ENCODE data around the gene P2RY6.

- TF ChIP-seq, protein P1, sequence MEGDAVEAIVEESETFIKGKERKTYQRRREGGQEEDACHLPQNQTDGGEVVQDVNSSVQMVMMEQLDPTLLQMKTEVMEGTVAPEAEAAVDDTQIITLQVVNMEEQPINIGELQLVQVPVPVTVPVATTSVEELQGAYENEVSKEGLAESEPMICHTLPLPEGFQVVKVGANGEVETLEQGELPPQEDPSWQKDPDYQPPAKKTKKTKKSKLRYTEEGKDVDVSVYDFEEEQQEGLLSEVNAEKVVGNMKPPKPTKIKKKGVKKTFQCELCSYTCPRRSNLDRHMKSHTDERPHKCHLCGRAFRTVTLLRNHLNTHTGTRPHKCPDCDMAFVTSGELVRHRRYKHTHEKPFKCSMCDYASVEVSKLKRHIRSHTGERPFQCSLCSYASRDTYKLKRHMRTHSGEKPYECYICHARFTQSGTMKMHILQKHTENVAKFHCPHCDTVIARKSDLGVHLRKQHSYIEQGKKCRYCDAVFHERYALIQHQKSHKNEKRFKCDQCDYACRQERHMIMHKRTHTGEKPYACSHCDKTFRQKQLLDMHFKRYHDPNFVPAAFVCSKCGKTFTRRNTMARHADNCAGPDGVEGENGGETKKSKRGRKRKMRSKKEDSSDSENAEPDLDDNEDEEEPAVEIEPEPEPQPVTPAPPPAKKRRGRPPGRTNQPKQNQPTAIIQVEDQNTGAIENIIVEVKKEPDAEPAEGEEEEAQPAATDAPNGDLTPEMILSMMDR (IDR thresholded peaks at IDR 0.05) = no peak
- TF ChIP-seq NFE2L2 (conservative IDR thresholded peaks at IDR 0.05; ENCODE audit: low read length) = no peak
- TF ChIP-seq ESRRA (IDR thresholded peaks at IDR 0.05; ENCODE audit: borderline replicate concordance, low read length) = no peak
- TF ChIP-seq POLR2A (IDR thresholded peaks at IDR 0.05; ENCODE audit: low read length) = no peak
- TF ChIP-seq, protein P2, sequence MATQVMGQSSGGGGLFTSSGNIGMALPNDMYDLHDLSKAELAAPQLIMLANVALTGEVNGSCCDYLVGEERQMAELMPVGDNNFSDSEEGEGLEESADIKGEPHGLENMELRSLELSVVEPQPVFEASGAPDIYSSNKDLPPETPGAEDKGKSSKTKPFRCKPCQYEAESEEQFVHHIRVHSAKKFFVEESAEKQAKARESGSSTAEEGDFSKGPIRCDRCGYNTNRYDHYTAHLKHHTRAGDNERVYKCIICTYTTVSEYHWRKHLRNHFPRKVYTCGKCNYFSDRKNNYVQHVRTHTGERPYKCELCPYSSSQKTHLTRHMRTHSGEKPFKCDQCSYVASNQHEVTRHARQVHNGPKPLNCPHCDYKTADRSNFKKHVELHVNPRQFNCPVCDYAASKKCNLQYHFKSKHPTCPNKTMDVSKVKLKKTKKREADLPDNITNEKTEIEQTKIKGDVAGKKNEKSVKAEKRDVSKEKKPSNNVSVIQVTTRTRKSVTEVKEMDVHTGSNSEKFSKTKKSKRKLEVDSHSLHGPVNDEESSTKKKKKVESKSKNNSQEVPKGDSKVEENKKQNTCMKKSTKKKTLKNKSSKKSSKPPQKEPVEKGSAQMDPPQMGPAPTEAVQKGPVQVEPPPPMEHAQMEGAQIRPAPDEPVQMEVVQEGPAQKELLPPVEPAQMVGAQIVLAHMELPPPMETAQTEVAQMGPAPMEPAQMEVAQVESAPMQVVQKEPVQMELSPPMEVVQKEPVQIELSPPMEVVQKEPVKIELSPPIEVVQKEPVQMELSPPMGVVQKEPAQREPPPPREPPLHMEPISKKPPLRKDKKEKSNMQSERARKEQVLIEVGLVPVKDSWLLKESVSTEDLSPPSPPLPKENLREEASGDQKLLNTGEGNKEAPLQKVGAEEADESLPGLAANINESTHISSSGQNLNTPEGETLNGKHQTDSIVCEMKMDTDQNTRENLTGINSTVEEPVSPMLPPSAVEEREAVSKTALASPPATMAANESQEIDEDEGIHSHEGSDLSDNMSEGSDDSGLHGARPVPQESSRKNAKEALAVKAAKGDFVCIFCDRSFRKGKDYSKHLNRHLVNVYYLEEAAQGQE (IDR thresholded peaks at IDR 0.05) = no peak
- no peak for TF ChIP-seq RAD21 (conservative IDR thresholded peaks at IDR 0.05 in 1 of 2, IDR thresholded peaks at IDR 0.05 in 1 of 2)
- TF ChIP-seq RFX5 (IDR thresholded peaks at IDR 0.05) = no peak
- TF ChIP-seq USF2 (IDR thresholded peaks at IDR 0.05) = no peak
- no peak for TF ChIP-seq MAX (IDR thresholded peaks at IDR 0.05)
- no peak for TF ChIP-seq CHD4 (IDR thresholded peaks at IDR 0.05; ENCODE audit: borderline replicate concordance)
- no peak for TF ChIP-seq CBX2 (IDR thresholded peaks at IDR 0.05; ENCODE audit: borderline replicate concordance, low read depth)
- no peak for TF ChIP-seq GATA3 (IDR thresholded peaks at IDR 0.05; ENCODE audit: borderline replicate concordance)
- TF ChIP-seq CEBPB (IDR thresholded peaks at IDR 0.05) = no peak
Measured at GRCh38 chr11:73284106-73284505, 12.0 kb downstream of the P2RY6 start.
